ENCODE data around the gene KIAA1328. TPM values are rescaled to one million over a fixed set of nuclear protein-coding genes. Genes with fewer than 3 reads are reported as not detected.

KIAA1328 gene
- total RNA-seq: 3.3 and 5.1 TPM in 2 replicates

DNA sequence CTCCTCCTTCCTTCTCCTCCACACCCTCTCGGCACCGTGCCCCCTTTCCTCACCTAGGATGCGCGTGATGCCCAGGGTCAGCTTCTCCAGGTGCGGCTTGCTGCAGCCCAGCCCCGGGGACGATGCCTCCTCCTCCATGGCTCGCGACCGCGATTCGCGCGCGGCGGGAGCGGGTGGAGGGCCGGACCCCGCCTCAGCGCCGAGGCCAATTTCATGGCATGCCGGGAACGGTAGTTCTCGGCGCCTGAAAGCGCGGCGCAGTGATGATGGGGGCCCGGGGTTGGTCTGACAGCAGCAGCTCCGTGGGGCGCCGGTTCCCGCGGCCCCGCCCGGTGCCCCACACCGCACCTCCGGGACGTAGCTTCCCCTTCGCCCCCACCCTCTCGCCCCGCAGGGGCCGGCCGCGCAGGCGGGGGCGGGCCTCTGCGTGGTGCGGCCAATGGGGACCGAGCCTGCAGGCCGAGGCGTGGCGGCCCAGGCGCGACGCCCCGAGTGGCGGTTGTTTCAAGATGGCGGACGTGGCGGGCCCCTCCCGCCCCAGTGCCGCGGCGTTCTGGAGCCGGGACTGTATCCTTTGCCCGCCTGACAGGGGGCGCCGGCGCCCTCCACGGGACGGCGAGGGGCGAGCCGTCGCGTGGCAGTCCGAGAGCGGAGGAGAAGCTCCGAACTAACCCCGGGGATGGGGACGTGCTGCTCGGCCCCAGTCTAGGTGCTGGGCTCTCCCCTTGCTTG, at the start of gene KIAA1328, which contains the start of gene TPGS2:
Gene KIAA1328 (plus strand): TSS at position 498 of the 732 bp plus-strand sequence. CDS start 12 bp downstream, at position 510.
Gene TPGS2 (minus strand): TSS at position 373 of the 732 bp plus-strand sequence. CDS start 235 bp downstream, at position 138.

Other genes starting within 250 kb of the KIAA1328 start
- gene TPGS2, start 125 bp upstream of the KIAA1328 start, total RNA-seq: 93.6 and 95.8 TPM in 2 replicates

Data from regular cardiac myocyte (primary cell).